HepG2 (cell line): ENCODE results near the gene PDIA5. TPM values are rescaled to one million over a fixed set of nuclear protein-coding genes. Genes with fewer than 3 reads are reported as not detected.
A peak's percentile ranks its signal among the peaks of the same experiment; 100 is the strongest.

Experiments used
- CBX2 ChIP-seq, 2 experiments: fragments of 200-600 bp in 1 of 2; sonication (generic); formaldehyde crosslinking in 1 of 2; IDR thresholded peaks; 2 replicates each; pipeline versions ENCODE4 v1.7.0 to v1.8.1; 2018 to 2022; ENCODE audit warnings: low read depth in 2 of 2, low read length in 1 of 2, mild to moderate bottlenecking in 1 of 2, missing genetic modification reagents in 1 of 2
- CCDC6 ChIP-seq: sonication (generic); formaldehyde crosslinking; IDR thresholded peaks from 2 replicates; pipeline ENCODE4 v1.8.1; 2022; ENCODE audit warnings: mild to moderate bottlenecking, missing genetic modification reagents, moderate library complexity
- ETV6 ChIP-seq: sonication (generic); formaldehyde crosslinking; conservative IDR thresholded peaks from 2 replicates; pipeline ENCODE4 v1.4.0; 2020; ENCODE audit warnings: missing genetic modification reagents
- GTF3A ChIP-seq: sonication (generic); formaldehyde crosslinking; conservative IDR thresholded peaks from 2 replicates; pipeline ENCODE4 v1.4.0; 2020; ENCODE audit warnings: mild to moderate bottlenecking, missing genetic modification reagents
- HCFC1 ChIP-seq: fragments of 150-350 bp; IDR thresholded peaks from 2 replicates; pipeline ENCODE4 v1.6.1; 2014; ENCODE audit warnings: low read depth, low read length
- HOXA5 ChIP-seq: sonication (generic); formaldehyde crosslinking; IDR thresholded peaks from 2 replicates; pipeline ENCODE4 v1.4.0; 2020; ENCODE audit warnings: missing genetic modification reagents
- KLF15 ChIP-seq: sonication (generic); formaldehyde crosslinking; IDR thresholded peaks from 2 replicates; pipeline ENCODE4 v1.8.1; 2023; ENCODE audit warnings: borderline replicate concordance, mild to moderate bottlenecking, inconsistent platforms, missing genetic modification reagents, mixed read lengths
- MTA1 ChIP-seq: sonication (generic); formaldehyde crosslinking; IDR thresholded peaks from 2 replicates; pipeline ENCODE4 v1.4.0; 2020; ENCODE audit warnings: missing genetic modification reagents, mild to moderate bottlenecking, borderline replicate concordance
- NFE2 ChIP-seq: sonication (generic); formaldehyde crosslinking; IDR thresholded peaks from 2 replicates; pipeline ENCODE4 v1.4.0; 2020; ENCODE audit warnings: missing genetic modification reagents
- NR2F6 ChIP-seq, 2 experiments: IDR thresholded peaks; 2 replicates each; pipeline ENCODE4 v1.6.1; 2016; ENCODE audit warnings: antibody characterized with exemption in 1 of 2, mild to moderate bottlenecking in 1 of 2
- PAWR ChIP-seq: sonication (generic); formaldehyde crosslinking; IDR thresholded peaks from 2 replicates; pipeline ENCODE4 v1.4.0; 2020; ENCODE audit warnings: missing genetic modification reagents, mild to moderate bottlenecking, borderline replicate concordance
- PCBP2 ChIP-seq: fragments of 200-400 bp; formaldehyde crosslinking; optimal IDR thresholded peaks from 2 replicates; pipeline ENCODE3; 2018; ENCODE audit warnings: low read length, low read depth; ENCODE audit not compliant: poor library complexity, severe bottlenecking
- PHF21A ChIP-seq: sonication (generic); formaldehyde crosslinking; IDR thresholded peaks from 2 replicates; pipeline ENCODE4 v1.5.0; 2020; ENCODE audit warnings: mild to moderate bottlenecking, missing genetic modification reagents
- PRMT3 ChIP-seq: sonication (generic); formaldehyde crosslinking; IDR thresholded peaks from 2 replicates; pipeline ENCODE4 v1.8.1; 2022; ENCODE audit warnings: low read depth, mild to moderate bottlenecking, moderate library complexity, missing genetic modification reagents, borderline replicate concordance
- RFX5 ChIP-seq: IDR thresholded peaks from 2 replicates; pipeline ENCODE4 v1.6.1; 2011; ENCODE audit warnings: low read depth, low read length, improper control_type of control experiment
- SIX1 ChIP-seq: sonication (generic); formaldehyde crosslinking; IDR thresholded peaks from 2 replicates; pipeline ENCODE4 v1.4.0; 2020; ENCODE audit warnings: missing genetic modification reagents, borderline replicate concordance
- SPEN ChIP-seq: sonication (generic); formaldehyde crosslinking; IDR thresholded peaks from 2 replicates; pipeline ENCODE4 v1.5.1; 2020; ENCODE audit warnings: low read depth, mild to moderate bottlenecking, missing genetic modification reagents
- USF2 ChIP-seq, 2 experiments: sonication (generic) in 1 of 2; formaldehyde crosslinking in 1 of 2; IDR thresholded peaks; 2 replicates each; pipeline versions ENCODE4 v1.5.1 to v1.6.1; 2011 to 2020; ENCODE audit warnings: borderline replicate concordance in 1 of 2, low read depth in 1 of 2, low read length in 1 of 2, mild to moderate bottlenecking in 1 of 2, missing genetic modification reagents in 1 of 2, moderate library complexity in 1 of 2
- YEATS2 ChIP-seq: sonication (generic); formaldehyde crosslinking; IDR thresholded peaks from 2 replicates; pipeline ENCODE4 v1.4.0; 2020; ENCODE audit warnings: missing genetic modification reagents, borderline replicate concordance
- ZBTB20 ChIP-seq: sonication (generic); formaldehyde crosslinking; IDR thresholded peaks from 2 replicates; pipeline ENCODE4 v1.8.1; 2023; ENCODE audit warnings: missing genetic modification reagents, low read depth, mild to moderate bottlenecking, borderline replicate concordance
- ZBTB26 ChIP-seq: IDR thresholded peaks from 2 replicates; pipeline ENCODE4 v1.6.1; 2016; ENCODE audit warnings: missing compliant biosample characterization, missing genetic modification reagents, borderline replicate concordance
- ZMYM3 ChIP-seq: sonication (generic); formaldehyde crosslinking; IDR thresholded peaks from 2 replicates; pipeline ENCODE4 v1.5.1; 2020; ENCODE audit warnings: mild to moderate bottlenecking, missing genetic modification reagents
- ZNF207 ChIP-seq: fragments of 450-650 bp; IDR thresholded peaks from 2 replicates; pipeline ENCODE4 v1.6.1; 2016; ENCODE audit warnings: antibody characterized with exemption, borderline replicate concordance
- ZNF350 ChIP-seq: sonication (generic); formaldehyde crosslinking; IDR thresholded peaks from 2 replicates; pipeline ENCODE4 v1.4.0; 2020; ENCODE audit warnings: mild to moderate bottlenecking, low read depth, missing genetic modification reagents, borderline replicate concordance
- ZNF432 ChIP-seq: sonication (generic); formaldehyde crosslinking; IDR thresholded peaks from 2 replicates; pipeline ENCODE4 v1.5.0; 2020; ENCODE audit warnings: missing genetic modification reagents, mild to moderate bottlenecking, borderline replicate concordance
- ZNF598 ChIP-seq: sonication (generic); formaldehyde crosslinking; IDR thresholded peaks from 2 replicates; pipeline ENCODE4 v1.5.1; 2020; ENCODE audit warnings: mild to moderate bottlenecking, missing genetic modification reagents, borderline replicate concordance
- ZNF678 ChIP-seq: sonication (generic); formaldehyde crosslinking; IDR thresholded peaks from 2 replicates; pipeline ENCODE4 v1.4.0; 2020; ENCODE audit warnings: mild to moderate bottlenecking, missing genetic modification reagents
- ZNF724P ChIP-seq: sonication (generic); formaldehyde crosslinking; IDR thresholded peaks from 2 replicates; pipeline ENCODE4 v1.8.0; 2022; ENCODE audit warnings: missing genetic modification reagents, borderline replicate concordance
- ZNF746 ChIP-seq: sonication (generic); formaldehyde crosslinking; IDR thresholded peaks from 2 replicates; pipeline ENCODE4 v1.8.0; 2022; ENCODE audit warnings: mild to moderate bottlenecking, missing genetic modification reagents
- polyA plus RNA-seq, 8 experiments: library from polyadenylated mRNA; depleted of rRNA in 3 of 8; stranded (reverse) in 7 of 8; unstranded in 1 of 8; fragments of >200 nt; fragmentation: Illumina TruSeq in 4 of 8; extraction: Trizol in 4 of 8; gene quantifications; 2 replicates each; pipeline versions ENCODE4 v1.2.1 to v1.2.3, GENCODE V29; 2011 to 2016; ENCODE audit warnings: low read depth in 4 of 8, missing spikeins in 1 of 8, mixed read lengths in 1 of 8; ENCODE audit not compliant: insufficient read depth in 1 of 8
- total RNA-seq, 5 experiments: library from RNA; depleted of rRNA; stranded (reverse); fragments of >200 nt; fragmentation: Illumina TruSeq; extraction: Trizol; gene quantifications; 2 replicates each; pipeline ENCODE4 v1.2.3, GENCODE V29; 2016; ENCODE audit warnings: low read depth in 1 of 5

PDIA5 gene
- total and polyA plus RNA-seq, 2 of the 13 experiments (the other 11 are each of a cell fraction or from before 2014, with no cell fraction given), result 51.3 to 74.3 TPM

- no peak for TF ChIP-seq ZNF432 (CRISPR knock-in tag)
- no peak for TF ChIP-seq PAWR
- TF ChIP-seq SPEN, result no peak
- no peak for TF ChIP-seq SIX1 (CRISPR knock-in tag)
- peak; percentile 81 for TF ChIP-seq NR2F6 (IDR thresholded peaks at IDR 0.05)
- TF ChIP-seq NR2F6 (CRISPR knock-in tag; IDR thresholded peaks at IDR 0.05), result peak; percentile 76
- TF ChIP-seq MTA1 (CRISPR knock-in tag), result 0 out of 2 replicates have a peak, but pooled peaks have one; percentile 21
- no peak for TF ChIP-seq ZBTB26 (CRISPR knock-in tag)
- no peak for TF ChIP-seq ZNF724P
- no peak for TF ChIP-seq USF2 (IDR thresholded peaks at IDR 0.05; ENCODE audit: low read depth, low read length)
- no peak for TF ChIP-seq USF2 (CRISPR knock-in tag; IDR thresholded peaks at IDR 0.05; ENCODE audit: borderline replicate concordance)
- no peak for TF ChIP-seq PRMT3
- no peak for TF ChIP-seq ZNF207
- no peak for TF ChIP-seq RFX5
- no peak for TF ChIP-seq ZBTB20 (CRISPR knock-in tag)
- no peak for TF ChIP-seq ZNF350 (CRISPR knock-in tag)
- no peak for TF ChIP-seq GTF3A (CRISPR knock-in tag)
- TF ChIP-seq ETV6, result no peak
- TF ChIP-seq HOXA5 (CRISPR knock-in tag), result no peak
- TF ChIP-seq PCBP2, result no peak
- TF ChIP-seq NFE2 (CRISPR knock-in tag), result no peak
- TF ChIP-seq ZNF746, result no peak
- no peak for TF ChIP-seq KLF15 (CRISPR knock-in tag)
- TF ChIP-seq CBX2 (IDR thresholded peaks at IDR 0.05; ENCODE audit: low read depth, low read length), result no peak
- no peak for TF ChIP-seq CBX2 (CRISPR knock-in tag; IDR thresholded peaks at IDR 0.05; ENCODE audit: low read depth)
- no peak for TF ChIP-seq YEATS2 (CRISPR knock-in tag)
- TF ChIP-seq ZMYM3 (CRISPR knock-in tag), result peak; percentile 45; the same call in 1 of the 2 replicates
- no peak for TF ChIP-seq CCDC6 (CRISPR knock-in tag)
- no peak for TF ChIP-seq ZNF678 (CRISPR knock-in tag)
- TF ChIP-seq PHF21A, result 0 out of 2 replicates have a peak, but pooled peaks have one; percentile 39
- no peak for TF ChIP-seq HCFC1
- no peak for TF ChIP-seq ZNF598 (CRISPR knock-in tag)
Measured at GRCh38 chr3:123084738-123085237, 18.0 kb downstream of the PDIA5 start (continued).
